Activated B cell treated with CpG ODN at 0.5 μM for 24 hours (primary cell): Measurements from ENCODE around the gene APPL2. TPM values are rescaled to one million over a fixed set of nuclear protein-coding genes. Genes with fewer than 3 reads are reported as not detected.

ENCODE experiments used
- ATAC-seq: fragments of 200-7000 bp; cut with Tn5 transposase; one replicate; pipeline ENCODE4 v1.10.0; 2021; ENCODE audit warnings: low read depth, mild to moderate bottlenecking, moderate library complexity
- CTCF ChIA-PET: fragments of 350-600 bp; sonication (Branson Sonifier 250); formaldehyde crosslinking; loops from one replicate; lab custom pipeline; 2021; ENCODE audit warnings: antibody characterized with exemption; lab: Charles Lee
- POLR2A ChIA-PET: fragments of 350-600 bp; sonication (Branson Sonifier 250); formaldehyde crosslinking; loops from one replicate; lab custom pipeline; 2021; ENCODE audit warnings: antibody characterized with exemption; lab: Charles Lee
- DNase-seq: peaks from one replicate; pipeline ENCODE4 v3.0.0; 2022
- H3K27ac Mint-ChIP-seq: one replicate; pipeline ENCODE4 v1.8.0; 2020; ENCODE audit warnings: mixed read lengths
- H3K27me3 Mint-ChIP-seq: one replicate; pipeline ENCODE4 v1.8.0; 2021; ENCODE audit warnings: mixed read lengths
- H3K36me3 Mint-ChIP-seq: one replicate; pipeline ENCODE4 v1.8.0; 2021; ENCODE audit warnings: low read depth, mixed read lengths
- H3K4me1 Mint-ChIP-seq: one replicate; pipeline ENCODE4 v1.8.0; 2021; ENCODE audit warnings: mixed read lengths
- H3K4me3 Mint-ChIP-seq: one replicate; pipeline ENCODE4 v1.8.0; 2020; ENCODE audit warnings: mild to moderate bottlenecking, mixed read lengths
- H3K9me3 Mint-ChIP-seq: one replicate; pipeline ENCODE4 v1.8.0; 2020; ENCODE audit warnings: mixed read lengths
- intact Hi-C: fragments of 100-400 bp; cut with micrococcal nuclease; formaldehyde crosslinking; loops from one replicate; pipeline ENCODE4 v1.15.1; 2024
- total RNA-seq: library from RNA; stranded (reverse); gene quantifications from 2 replicates; pipeline ENCODE4 v1.2.3, GENCODE V29; 2022
- TF ChIP-seq, protein P1 (sequence below): fragments of 200-600 bp; IDR thresholded peaks from one replicate; pipeline ENCODE4 v1.8.0; 2022; ENCODE audit warnings: antibody characterized with exemption, mild to moderate bottlenecking

APPL2 gene
- total RNA-seq, 1 donor from 2014 or later: 30.7 TPM

DNA sequence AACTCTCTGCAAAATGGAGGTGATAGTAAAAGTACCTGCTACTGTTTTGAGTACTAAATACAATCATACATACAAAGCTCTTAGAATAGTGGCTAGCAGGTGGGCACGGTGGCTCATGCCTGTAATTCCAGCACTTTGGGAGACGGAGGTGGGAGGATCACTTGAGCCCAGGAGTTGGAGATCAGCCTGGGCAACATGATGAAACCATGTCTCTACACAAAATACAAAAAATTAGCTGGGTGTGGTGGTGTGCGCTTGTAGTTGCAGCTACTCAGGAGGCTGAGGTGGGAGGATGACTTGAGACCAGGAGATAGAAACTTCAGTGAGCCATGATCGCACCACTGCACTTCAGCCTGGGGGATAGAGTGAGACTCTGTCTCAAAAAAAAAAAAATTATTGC, 28.8 kb upstream of the APPL2 start:
- ChIA-PET POLR2A (no interaction called here), CTCF (no interaction called here)
- Mint-ChIP-seq H3K4me1 (peaks cover 10% of the 10 kb centered on the region), H3K36me3 (no peaks in the 10 kb centered on the region), H3K27ac (no peak overlapping the region), H3K9me3 (no peaks in the 10 kb centered on the region), H3K27me3 (peaks cover 8% of the 10 kb centered on the region), H3K4me3 (no peak overlapping the region)
- no peak for DNase-seq
- ATAC-seq: no peak
- TF ChIP-seq, protein P1, sequence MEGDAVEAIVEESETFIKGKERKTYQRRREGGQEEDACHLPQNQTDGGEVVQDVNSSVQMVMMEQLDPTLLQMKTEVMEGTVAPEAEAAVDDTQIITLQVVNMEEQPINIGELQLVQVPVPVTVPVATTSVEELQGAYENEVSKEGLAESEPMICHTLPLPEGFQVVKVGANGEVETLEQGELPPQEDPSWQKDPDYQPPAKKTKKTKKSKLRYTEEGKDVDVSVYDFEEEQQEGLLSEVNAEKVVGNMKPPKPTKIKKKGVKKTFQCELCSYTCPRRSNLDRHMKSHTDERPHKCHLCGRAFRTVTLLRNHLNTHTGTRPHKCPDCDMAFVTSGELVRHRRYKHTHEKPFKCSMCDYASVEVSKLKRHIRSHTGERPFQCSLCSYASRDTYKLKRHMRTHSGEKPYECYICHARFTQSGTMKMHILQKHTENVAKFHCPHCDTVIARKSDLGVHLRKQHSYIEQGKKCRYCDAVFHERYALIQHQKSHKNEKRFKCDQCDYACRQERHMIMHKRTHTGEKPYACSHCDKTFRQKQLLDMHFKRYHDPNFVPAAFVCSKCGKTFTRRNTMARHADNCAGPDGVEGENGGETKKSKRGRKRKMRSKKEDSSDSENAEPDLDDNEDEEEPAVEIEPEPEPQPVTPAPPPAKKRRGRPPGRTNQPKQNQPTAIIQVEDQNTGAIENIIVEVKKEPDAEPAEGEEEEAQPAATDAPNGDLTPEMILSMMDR: no peak
- intact Hi-C loops: no loop called here

DNA sequence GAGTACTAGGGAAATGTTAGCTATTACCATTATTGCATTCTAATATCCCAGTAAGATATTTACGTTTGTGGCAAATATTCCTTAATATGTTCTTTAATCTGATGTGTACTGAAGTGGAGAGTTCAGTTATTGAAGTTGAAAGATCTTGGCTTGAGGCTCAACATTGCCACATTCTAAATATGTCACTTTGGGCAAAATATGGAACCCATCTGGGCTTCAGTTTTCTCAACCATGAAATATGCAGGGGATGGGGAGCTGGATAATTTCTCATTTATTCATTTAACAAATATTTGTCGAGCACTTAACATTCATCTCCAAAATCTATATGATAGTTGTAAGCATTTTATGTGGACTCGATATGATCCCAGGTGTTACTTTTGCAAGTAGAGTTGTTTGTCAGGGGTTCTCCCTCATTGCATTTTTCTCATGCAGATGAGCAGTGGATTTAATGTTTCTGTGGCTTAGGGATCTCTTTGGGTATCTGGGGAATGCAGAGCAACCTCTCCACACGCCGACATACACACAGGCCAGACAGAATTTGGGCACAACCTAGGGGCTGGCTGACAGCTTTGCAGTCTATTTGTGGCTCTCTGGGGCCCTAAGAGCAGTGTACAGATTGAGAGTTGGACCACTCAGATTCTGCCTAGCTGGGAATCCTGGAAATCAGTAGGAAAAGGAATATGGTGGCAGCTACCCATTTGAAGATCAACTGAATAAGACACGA, 26.6 kb upstream of the APPL2 start:
- no peak overlapping the region for H3K27ac Mint-ChIP-seq
- intact Hi-C loops: no loop called here
- POLR2A ChIA-PET: no interaction called here

DNA sequence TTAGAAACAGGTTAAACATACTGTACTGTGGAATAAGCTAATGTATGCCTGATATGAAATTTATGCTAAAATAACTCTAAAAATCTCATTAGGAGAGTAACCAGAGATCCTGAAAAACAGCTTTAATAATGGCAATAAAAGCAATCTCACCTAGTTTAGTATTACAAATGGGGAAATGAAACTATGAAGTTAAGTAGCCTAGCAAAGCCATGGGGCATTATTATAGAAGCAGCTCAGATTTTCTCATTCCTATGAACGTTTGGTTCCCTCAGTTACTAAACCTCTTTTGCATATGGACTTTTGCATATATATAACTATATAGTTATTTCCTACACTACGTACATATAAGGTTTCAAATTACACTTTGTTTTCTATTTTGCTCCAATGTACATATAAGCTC, 25.0 kb upstream of the APPL2 start:
- ATAC-seq (no peak), DNase-seq (no peak)
- no peak overlapping the region for H3K4me3 Mint-ChIP-seq
- POLR2A ChIA-PET: interaction anchor here (1.4 kb wide), 1 partner anchor 26 kb away, joined by 5 read pairs; the partner anchor contains the start of gene APPL2
- TF ChIP-seq, protein P1: no peak
- H3K27ac Mint-ChIP-seq: no peak overlapping the region
- H3K9me3 Mint-ChIP-seq: peaks cover 6% of the 10 kb centered on the region
- intact Hi-C loops: no loop called here
- H3K27me3 Mint-ChIP-seq: peaks cover 6% of the 10 kb centered on the region
- H3K36me3 Mint-ChIP-seq: no peaks in the 10 kb centered on the region
- CTCF ChIA-PET: interaction anchor here (0.7 kb wide), 1 partner anchor 121 kb away, joined by 3 read pairs; no protein-coding TSS in a partner anchor
- peaks cover 11% of the 10 kb centered on the region for H3K4me1 Mint-ChIP-seq

More for the DNA sequence above, 26.6 kb upstream of the APPL2 start:
- CTCF ChIA-PET: no interaction called here
- Mint-ChIP-seq H3K4me3 (no peak overlapping the region), H3K9me3 (no peaks in the 10 kb centered on the region), H3K4me1 (peaks cover 10% of the 10 kb centered on the region), H3K36me3 (no peaks in the 10 kb centered on the region), H3K27me3 (peaks cover 8% of the 10 kb centered on the region)
- DNase-seq (no peak), ATAC-seq (no peak)
- TF ChIP-seq, protein P1: no peak

GRCh38 chr12:105259226-105259625, 23.3 kb upstream of the APPL2 start:
- H3K36me3 Mint-ChIP-seq: no peaks in the 10 kb centered on the region
- TF ChIP-seq, protein P1: no peak
- CTCF ChIA-PET: no interaction called here

DNA sequence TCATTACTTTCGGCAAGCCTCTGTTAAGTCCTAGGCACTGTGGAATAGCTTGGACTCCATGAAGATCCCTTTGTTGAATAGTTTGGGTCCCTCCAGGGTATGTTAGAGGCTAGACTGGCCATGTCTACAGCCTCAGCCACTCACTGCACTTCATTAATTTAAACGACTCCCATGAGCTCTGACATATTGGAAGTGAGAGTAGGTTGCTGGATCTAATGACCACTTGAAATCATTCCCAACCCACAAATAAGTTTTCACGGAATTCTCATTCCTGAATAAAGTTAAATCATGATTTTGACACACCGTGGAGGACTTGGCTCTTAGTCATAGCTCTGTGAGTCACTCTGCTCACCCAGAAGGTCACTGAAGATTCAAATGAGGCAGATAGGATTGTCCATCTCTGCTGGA, 21.4 kb upstream of the APPL2 start:
- ATAC-seq: no peak
- peaks cover 13% of the 10 kb centered on the region for H3K4me1 Mint-ChIP-seq
- H3K36me3 Mint-ChIP-seq: no peaks in the 10 kb centered on the region
- POLR2A ChIA-PET: no interaction called here
- peaks cover 9% of the 10 kb centered on the region for H3K9me3 Mint-ChIP-seq
- TF ChIP-seq, protein P1: no peak
- H3K27me3 Mint-ChIP-seq: no peaks in the 10 kb centered on the region
- no peak overlapping the region for H3K4me3 Mint-ChIP-seq
- H3K27ac Mint-ChIP-seq: no peak overlapping the region
- no peak for DNase-seq
- intact Hi-C loops: no loop called here
- CTCF ChIA-PET: no interaction called here

More at GRCh38 chr12:105259226-105259625, 23.3 kb upstream of the APPL2 start:
- Mint-ChIP-seq H3K9me3 (peaks cover 9% of the 10 kb centered on the region), H3K4me3 (no peak overlapping the region), H3K4me1 (peaks cover 13% of the 10 kb centered on the region), H3K27ac (no peak overlapping the region), H3K27me3 (peaks cover 6% of the 10 kb centered on the region)
- POLR2A ChIA-PET: no interaction called here
- DNase-seq: no peak
- intact Hi-C loops: no loop called here
- no peak for ATAC-seq
